Lower lobe of right lung (tissue), 2 donors: ENCODE measurements around the gene PIEZO2. TPM values are rescaled to one million over a fixed set of nuclear protein-coding genes. Genes with fewer than 3 reads are reported as not detected.
A peak's percentile ranks its signal among the peaks of the same experiment; 100 is the strongest.

Experiments used
- ATAC-seq, 2 donors: fragments of 200-7000 bp; cut with Tn5 transposase; one replicate each; pipeline ENCODE4 v1.9.1; 2020 to 2022; ENCODE audit warnings: mild to moderate bottlenecking in 2 of 2, moderate library complexity in 2 of 2
- DNase-seq: peaks from one replicate; pipeline ENCODE4 v3.0.0-alpha.2; 2020
- H3K27ac ChIP-seq: fragments of 200-600 bp; one replicate; pipeline ENCODE4 v1.8.0; 2022
- H3K27me3 ChIP-seq: fragments of 200-600 bp; one replicate; pipeline ENCODE4 v1.8.0; 2022; ENCODE audit warnings: low read depth
- H3K36me3 ChIP-seq: fragments of 200-600 bp; one replicate; pipeline ENCODE4 v1.8.0; 2022; ENCODE audit warnings: mild to moderate bottlenecking
- H3K4me1 ChIP-seq: fragments of 200-600 bp; one replicate; pipeline ENCODE4 v1.8.0; 2022
- H3K4me3 ChIP-seq: fragments of 200-600 bp; one replicate; pipeline ENCODE4 v1.8.0; 2022; ENCODE audit warnings: mild to moderate bottlenecking
- H3K9me3 ChIP-seq: fragments of 200-600 bp; one replicate; pipeline ENCODE4 v1.8.0; 2022
- intact Hi-C: fragments of 100-400 bp; cut with DNase I; formaldehyde crosslinking; loops from one replicate; pipeline ENCODE4 v1.11.0; 2022
- total RNA-seq: library from RNA; stranded (reverse); fragmentation: NEBNext Ultra II Directional; extraction: Animal tissue kit (Norgen Biotek cat#: 25700); gene quantifications from one replicate; pipeline ENCODE4 v1.2.1, GENCODE V29; 2021
- TF ChIP-seq, protein P1 (sequence below): fragments of 200-600 bp; IDR thresholded peaks from one replicate; pipeline ENCODE4 v1.8.0; 2022; ENCODE audit warnings: antibody characterized with exemption, mild to moderate bottlenecking
- donor health status: DM: no; HTN: yes; CAD: no; lungs with severe emphysema.

The PIEZO2 gene
- total RNA-seq, 1 donor from 2014 or later, result 11.1 TPM

- Histone ChIP-seq H3K9me3 (no peaks in the 10 kb centered on the region), H3K27ac (no peak overlapping the region), H3K4me3 (no peak overlapping the region), H3K36me3 (no peaks in the 10 kb centered on the region), H3K27me3 (no peaks in the 10 kb centered on the region), H3K4me1 (no peaks in the 10 kb centered on the region)
- TF ChIP-seq, protein P1, sequence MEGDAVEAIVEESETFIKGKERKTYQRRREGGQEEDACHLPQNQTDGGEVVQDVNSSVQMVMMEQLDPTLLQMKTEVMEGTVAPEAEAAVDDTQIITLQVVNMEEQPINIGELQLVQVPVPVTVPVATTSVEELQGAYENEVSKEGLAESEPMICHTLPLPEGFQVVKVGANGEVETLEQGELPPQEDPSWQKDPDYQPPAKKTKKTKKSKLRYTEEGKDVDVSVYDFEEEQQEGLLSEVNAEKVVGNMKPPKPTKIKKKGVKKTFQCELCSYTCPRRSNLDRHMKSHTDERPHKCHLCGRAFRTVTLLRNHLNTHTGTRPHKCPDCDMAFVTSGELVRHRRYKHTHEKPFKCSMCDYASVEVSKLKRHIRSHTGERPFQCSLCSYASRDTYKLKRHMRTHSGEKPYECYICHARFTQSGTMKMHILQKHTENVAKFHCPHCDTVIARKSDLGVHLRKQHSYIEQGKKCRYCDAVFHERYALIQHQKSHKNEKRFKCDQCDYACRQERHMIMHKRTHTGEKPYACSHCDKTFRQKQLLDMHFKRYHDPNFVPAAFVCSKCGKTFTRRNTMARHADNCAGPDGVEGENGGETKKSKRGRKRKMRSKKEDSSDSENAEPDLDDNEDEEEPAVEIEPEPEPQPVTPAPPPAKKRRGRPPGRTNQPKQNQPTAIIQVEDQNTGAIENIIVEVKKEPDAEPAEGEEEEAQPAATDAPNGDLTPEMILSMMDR, result no peak
- ATAC-seq (peak; percentile 21 to 56), DNase-seq (no peak)
- intact Hi-C loops, result no loop called here
These were observed 433.6 kb downstream of the PIEZO2 start for GRCh38 chr18:10715791-10716190.

DNA sequence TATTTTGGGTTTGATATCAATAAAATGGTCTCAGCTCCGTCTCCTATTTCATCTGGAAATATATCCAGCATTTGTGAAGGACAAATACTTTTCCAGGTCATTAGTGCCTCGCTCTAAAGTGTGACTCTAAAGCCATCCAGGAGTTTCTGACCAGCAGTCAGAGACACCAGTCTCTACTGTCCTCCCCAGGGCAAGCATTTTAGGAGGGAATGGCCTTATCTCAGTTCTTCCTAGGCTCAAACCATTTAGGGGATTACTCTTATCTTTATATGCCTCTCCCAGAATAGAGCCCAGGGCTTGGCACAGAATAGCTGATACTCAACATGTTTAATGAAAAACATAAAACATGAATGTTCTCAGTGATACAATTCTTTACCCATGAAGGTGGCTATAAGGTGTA, 436.0 kb downstream of the PIEZO2 start:
- intact Hi-C loops, result no loop called here
- Histone ChIP-seq H3K4me3 (no peak overlapping the region), H3K27ac (no peak overlapping the region), H3K4me1 (no peaks in the 10 kb centered on the region), H3K27me3 (no peaks in the 10 kb centered on the region), H3K9me3 (no peaks in the 10 kb centered on the region), H3K36me3 (no peaks in the 10 kb centered on the region)
- no peak for ATAC-seq
- TF ChIP-seq, protein P1, result no peak
- no peak for DNase-seq

- Histone ChIP-seq H3K4me1 (no peaks in the 10 kb centered on the region), H3K27me3 (no peaks in the 10 kb centered on the region), H3K36me3 (no peaks in the 10 kb centered on the region), H3K9me3 (no peaks in the 10 kb centered on the region), H3K27ac (no peak overlapping the region), H3K4me3 (no peak overlapping the region)
- ATAC-seq, result no peak
- intact Hi-C loops, result no loop called here
- DNase-seq, result no peak
- TF ChIP-seq, protein P1, result no peak
These were observed 442.1 kb downstream of the PIEZO2 start for GRCh38 chr18:10707294-10707693.

- TF ChIP-seq, protein P1, result no peak
- intact Hi-C loops, result no loop called here
These were observed 443.6 kb downstream of the PIEZO2 start for GRCh38 chr18:10705786-10706185.

DNA sequence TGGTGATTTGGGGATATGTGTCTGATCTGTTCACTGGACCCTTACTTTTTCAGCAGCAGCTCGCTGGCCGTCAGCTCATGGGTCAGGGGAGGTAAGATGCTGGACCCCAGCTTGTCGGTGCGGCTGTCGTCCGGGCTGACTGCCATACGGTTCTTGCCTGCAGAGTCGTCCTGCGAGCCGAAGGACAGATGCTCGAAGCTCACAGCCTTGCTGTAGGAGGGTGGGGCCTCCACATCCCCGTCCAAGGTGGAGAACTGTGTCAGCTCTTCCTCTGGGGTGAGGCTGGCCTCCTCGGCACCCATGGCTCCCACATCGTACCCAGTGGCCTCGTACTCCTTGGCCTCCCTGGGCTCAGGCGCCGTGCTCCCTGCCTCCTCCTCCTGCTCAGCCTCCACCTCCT, 444.1 kb downstream of the PIEZO2 start:
- no peaks in the 10 kb centered on the region for H3K27me3 ChIP-seq
- H3K36me3 ChIP-seq, result no peaks in the 10 kb centered on the region
- no peak overlapping the region for H3K4me3 ChIP-seq
- TF ChIP-seq, protein P1, result no peak
- ATAC-seq (no peak), DNase-seq (no peak)
- no peak overlapping the region for H3K27ac ChIP-seq
- no peaks in the 10 kb centered on the region for H3K9me3 ChIP-seq
- no peaks in the 10 kb centered on the region for H3K4me1 ChIP-seq
- intact Hi-C loops, result no loop called here

More at GRCh38 chr18:10705786-10706185, 443.6 kb downstream of the PIEZO2 start:
- Histone ChIP-seq H3K4me3 (no peak overlapping the region), H3K9me3 (no peaks in the 10 kb centered on the region), H3K27ac (no peak overlapping the region), H3K27me3 (no peaks in the 10 kb centered on the region), H3K36me3 (no peaks in the 10 kb centered on the region), H3K4me1 (no peaks in the 10 kb centered on the region)
- DNase-seq, result no peak
- ATAC-seq, result no peak

DNA sequence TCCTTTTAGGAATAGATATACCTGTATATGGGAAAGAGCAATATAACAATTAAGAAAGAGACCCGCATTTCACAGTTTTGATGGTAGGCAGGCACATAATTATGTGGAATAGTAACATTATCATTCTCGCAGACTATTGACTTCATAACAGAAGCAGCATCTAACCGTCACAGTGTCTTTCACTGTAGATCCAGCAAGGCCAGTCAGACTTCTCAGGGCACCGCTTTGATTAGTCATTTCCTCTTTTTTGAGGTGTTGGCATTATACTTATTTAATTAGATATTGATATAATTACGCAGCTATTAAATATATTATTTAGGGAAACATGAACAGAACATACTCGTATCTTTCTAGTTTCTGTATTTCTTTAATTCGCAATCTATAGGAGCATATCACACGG, 447.2 kb downstream of the PIEZO2 start:
- H3K36me3 ChIP-seq, result no peaks in the 10 kb centered on the region
- DNase-seq, result no peak
- no peaks in the 10 kb centered on the region for H3K27me3 ChIP-seq
- no peaks in the 10 kb centered on the region for H3K4me1 ChIP-seq
- ATAC-seq, result no peak
- no peaks in the 10 kb centered on the region for H3K9me3 ChIP-seq
- intact Hi-C loops, result no loop called here
- no peak overlapping the region for H3K27ac ChIP-seq
- TF ChIP-seq, protein P1, result no peak
- no peak overlapping the region for H3K4me3 ChIP-seq
